GF-D8 (cell line): ENCODE data around the gene OLFML2A.
"Not testable (repeated sequence)": the region's sequence is repeated elsewhere in the genome, so short reads cannot be mapped to it uniquely, and the experiment has no call there.

Experiments
- DNase-seq: peaks from one replicate; lab custom pipeline; 2025; lab: John Stamatoyannopoulos, UW

OLFML2A gene

DNA sequence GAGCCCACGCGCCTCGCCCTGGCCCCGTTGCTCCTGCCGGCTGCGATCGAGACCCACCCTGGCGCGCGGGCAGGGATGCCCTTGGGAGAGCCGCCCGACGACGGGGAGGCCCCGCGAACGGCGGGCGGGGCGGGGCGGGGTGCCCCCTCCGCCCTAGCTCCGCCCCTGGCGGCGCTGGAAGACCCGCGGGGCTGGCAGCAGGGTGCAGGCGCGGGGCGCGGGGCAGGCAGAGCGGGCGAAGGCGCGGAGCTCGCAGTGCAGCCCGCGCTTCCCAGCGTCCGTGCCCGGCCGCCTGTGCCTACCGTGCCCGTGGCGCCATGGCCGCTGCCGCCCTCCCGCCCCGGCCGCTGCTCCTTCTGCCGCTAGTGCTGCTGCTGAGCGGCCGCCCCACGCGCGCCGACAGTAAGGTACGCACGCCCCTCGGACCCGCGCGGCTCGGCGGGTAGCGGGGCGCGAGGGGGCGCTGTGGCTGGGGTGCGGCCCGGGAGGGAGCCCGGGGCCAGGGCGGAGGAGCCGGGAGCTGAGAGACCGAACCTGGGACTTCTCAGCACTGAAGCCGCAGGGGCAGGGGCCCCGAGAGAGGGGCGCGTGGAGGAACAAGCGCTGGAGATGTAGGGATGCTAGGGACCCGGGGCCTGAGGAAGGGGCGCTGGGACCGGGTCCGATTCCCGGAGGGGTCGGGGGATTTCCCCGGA is at the start of gene OLFML2A:
OLFML2A (plus strand) TSS at position 180 of the 695 bp plus-strand sequence; CDS start at position 318, 138 bp downstream.
- no peak for DNase-seq

GRCh38 chr9:124730772-124731171 is 46.2 kb upstream of the OLFML2A start:
- DNase-seq = no peak

DNA sequence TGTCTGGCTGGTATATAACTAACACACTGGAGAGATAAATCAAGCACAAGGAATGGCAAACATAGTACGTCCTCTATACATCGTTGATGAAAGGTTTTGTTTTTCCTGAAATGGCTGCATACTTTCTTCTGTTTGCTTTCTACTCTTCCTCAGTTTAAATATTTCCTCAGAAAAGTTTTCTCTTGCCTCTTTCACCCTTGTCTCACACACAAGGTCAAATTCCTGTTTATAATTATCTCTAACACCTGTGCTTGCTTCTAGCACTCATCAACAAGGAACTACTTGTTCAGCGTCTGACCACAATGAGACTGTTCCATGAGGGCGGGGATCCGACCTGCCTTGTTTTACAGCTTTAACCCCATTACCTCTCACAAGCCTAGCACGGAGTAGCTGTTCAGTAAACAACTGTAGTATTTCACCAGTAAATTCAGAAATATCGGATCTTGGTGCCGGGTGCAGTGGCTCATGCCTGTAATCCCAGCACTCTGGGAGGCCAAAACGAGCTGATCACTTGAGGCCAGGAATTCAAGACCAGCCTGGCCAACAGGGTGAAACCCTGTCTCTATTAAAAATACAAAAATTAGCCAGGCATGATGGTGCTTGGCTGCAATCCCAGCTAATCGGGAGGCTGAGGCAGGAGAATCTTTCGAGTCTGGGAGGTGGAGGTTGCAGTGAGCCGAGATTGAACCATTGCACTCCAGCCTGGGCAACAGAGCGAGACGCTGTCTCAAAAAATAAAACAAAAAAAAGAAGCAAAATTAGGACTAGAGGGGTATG is 42.8 kb upstream of the OLFML2A start:
- DNase-seq = no peak

DNA sequence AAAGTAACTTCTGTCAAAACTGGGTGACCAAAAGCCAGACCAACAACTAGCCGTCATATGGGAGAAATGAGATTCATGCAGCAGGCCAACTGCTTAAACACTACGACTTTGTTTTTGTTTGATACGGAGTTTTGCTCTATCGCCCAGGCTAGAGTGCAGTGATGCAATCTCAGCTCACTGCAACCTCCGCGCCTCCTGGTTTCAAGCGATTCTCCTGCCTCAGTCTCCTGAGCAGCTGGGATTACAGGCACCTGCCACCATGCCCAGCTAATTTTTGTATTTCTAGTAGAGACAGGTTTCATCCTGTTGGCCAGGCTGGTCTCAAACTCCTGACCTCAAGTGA is 42.2 kb upstream of the OLFML2A start:
- DNase-seq = not testable (repeated sequence)

DNA sequence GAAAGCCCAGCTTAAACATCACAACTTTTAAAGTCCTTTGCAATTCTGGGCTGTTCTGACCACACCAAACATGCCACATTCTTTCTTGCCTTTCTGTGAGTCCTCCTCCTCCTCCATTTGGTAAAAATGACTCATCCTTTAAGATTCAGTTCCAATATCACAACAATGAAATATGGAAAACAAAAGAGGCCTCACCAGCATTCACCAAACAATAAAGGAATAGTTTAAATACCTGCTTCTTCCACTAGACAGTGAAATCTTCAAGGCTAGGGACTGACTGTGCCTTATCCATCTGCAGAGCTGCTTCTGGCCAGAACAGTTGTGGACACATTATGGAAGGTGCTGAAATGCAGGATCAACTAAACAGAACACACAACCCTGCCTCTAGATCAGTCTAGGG is 41.8 kb upstream of the OLFML2A start:
- no peak for DNase-seq

DNA sequence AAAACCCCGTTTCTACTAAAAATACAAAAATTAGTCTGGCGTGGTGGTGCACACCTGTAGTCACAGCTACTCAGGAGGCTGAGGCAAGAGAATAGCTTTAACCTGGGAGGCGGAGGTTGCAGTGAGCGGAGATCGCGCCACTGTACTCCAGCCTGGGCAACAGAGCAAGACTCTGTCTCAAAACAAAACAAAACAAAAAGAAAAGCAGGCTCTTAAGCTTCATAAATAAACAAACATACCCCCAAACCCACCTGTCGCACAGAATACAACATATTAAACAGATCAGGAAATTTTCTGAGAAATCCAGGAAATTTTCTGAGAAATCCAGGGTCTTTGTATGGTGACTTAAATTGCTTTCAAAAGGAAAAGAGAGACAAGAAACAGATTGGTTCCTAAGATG is 38.9 kb upstream of the OLFML2A start:
- DNase-seq = not testable (repeated sequence)

DNA sequence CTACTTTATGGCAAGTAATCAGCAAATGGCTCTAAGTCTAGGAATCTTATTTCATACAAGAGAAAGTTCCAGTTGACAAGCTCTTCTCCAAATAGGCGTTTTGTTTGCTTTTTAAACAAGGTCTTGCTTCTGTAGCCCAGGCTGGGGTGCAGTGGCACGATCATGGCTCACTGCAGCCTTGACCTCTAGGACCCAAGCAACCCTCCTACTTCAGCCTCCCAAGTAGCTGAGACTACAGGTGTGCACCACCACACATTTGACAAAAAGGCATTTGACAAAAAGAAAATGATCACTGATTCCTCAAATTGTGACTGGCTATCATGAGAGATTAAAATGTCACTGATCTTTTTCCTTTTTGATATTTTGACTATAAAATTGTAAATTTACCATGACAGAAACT is 37.6 kb upstream of the OLFML2A start:
- no peak for DNase-seq

DNA sequence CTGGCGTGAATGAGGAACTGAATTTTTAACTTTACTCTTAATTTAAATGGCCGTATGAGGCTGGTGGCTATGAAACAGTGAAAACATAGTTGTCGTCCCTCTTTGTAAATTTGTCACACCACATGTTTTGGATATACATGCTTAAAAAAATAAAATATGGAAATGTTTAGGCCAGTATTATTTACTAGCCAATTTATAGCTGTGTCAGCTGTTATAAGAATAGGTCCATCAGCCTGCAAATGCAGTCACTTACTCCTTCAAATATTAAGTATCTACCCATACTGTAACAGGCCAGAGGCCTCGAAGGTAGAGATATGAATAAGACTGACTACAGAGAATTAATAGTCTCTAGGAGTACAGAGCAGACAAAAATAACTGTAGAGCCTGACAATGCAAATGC is 35.8 kb upstream of the OLFML2A start:
- no peak for DNase-seq

- DNase-seq = no peak
Measured at GRCh38 chr9:124741662-124742061, 35.3 kb upstream of the OLFML2A start.

DNA sequence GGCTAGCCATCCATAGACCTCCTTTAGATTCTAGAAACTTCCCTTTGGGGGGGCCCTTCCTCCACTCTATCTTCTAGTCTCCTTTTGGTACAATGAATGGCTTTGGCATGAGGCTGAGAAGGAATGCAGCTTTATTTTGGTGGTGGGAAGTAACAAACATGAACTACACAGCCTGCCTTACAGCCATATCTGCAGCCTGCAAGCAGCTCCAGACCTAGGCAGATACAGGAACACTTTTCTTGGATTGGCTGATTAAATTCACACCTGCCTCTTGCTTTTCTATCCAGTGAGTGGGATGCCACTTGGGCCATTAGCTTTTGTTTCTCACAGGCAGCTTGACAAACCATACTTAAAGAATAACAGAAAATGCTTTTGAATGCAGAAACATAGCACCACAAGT is 34.0 kb upstream of the OLFML2A start:
- no peak for DNase-seq

- no peak for DNase-seq
Measured at GRCh38 chr9:124743686-124744348, 33.1 kb upstream of the OLFML2A start.

DNA sequence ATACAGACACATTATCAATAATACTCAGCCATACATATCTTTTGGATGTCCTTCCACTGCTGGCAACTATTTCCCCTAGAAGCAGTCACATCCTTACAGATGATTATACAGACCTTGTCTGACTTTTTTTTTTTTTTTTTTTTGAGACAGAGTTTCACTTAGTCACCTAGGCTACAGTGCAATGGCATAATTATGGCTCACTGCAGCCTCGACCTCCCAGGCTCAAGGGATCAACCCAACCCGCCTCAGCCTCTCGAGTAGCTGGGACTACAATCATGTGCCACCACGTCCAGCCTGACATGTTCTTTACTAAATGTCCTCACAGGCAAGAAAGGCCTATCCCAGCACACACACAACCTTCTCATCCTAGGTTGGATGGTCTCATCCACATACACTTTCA is 29.9 kb upstream of the OLFML2A start:
- DNase-seq = no peak

GRCh38 chr9:124749284-124749683 is 27.6 kb upstream of the OLFML2A start:
- no peak for DNase-seq

- DNase-seq = no peak
Measured at GRCh38 chr9:124749781-124750180, 27.2 kb upstream of the OLFML2A start.

DNA sequence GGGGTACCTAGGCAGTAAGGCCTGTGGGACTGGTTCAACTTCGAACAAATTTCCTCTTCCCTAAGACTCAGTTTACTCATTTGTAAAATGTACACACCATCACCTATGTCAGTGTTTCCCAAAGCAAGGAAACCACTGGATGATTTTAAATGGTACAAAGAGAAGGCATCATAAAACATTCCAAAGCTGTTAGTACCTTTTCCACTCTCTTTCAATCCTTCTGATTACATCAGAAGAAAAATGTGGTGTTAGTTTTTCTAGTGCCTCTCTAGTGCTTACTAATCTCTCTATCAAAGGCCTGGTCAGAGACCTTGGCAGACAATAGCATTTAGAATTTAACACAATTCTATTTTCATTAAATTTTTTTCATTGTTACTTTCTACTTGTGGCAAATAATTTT is 24.0 kb upstream of the OLFML2A start:
- no peak for DNase-seq

DNA sequence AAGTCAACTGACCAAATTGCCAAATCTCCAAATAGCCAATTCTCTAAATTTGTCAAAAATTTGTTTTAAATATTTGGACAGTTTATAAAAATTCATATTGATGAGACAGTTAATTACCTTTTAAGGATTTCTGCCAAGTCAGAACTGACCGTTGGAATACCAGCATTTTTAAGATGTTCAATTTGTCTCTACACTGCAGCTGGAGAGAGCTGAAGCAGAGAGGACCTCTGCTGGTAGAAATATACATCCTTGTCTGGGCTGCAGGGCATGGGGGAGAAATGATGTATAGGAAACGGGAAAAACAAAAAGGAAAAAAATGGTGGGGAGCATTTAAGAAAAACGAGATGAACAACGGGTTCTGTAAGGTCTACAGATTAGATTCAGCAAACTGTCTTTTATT is 22.6 kb upstream of the OLFML2A start:
- DNase-seq = no peak

DNA sequence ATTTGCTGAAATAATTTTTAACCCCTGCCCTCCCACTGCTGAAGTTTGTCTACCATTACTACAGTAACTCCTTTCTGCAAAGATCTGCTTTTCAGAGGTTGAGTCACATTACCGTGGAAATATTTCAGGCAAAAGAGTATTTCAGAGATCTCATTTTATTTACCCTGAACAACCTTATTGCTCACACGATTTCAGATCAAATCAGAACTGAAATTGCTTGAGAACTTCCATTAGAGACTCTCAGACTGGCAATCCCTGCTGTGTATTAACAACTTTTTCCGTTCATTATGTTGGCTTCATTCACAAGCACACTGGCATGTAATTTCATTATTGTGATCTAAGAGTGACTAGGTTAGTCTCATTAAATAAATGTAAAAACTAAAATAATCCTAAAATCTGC is 21.9 kb upstream of the OLFML2A start:
- no peak for DNase-seq

DNA sequence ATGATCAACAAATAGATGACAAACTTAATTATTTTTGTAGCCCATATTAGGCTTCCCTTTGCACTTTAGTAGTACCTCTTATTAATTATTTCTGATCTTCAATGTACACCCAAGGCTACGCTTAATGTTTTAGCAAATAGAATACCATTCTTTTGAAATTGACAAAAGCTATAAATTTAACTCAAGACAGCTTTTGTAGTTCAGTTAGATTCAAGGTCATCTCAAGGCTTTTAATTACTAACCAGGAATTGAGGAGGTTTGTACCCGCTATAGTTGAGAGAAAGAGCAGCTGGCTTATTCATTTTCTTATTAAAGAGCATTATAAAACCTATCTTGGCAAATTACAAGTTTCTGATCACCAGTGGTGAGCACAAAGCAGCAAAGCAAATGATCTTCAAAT is 20.9 kb upstream of the OLFML2A start:
- no peak for DNase-seq

DNA sequence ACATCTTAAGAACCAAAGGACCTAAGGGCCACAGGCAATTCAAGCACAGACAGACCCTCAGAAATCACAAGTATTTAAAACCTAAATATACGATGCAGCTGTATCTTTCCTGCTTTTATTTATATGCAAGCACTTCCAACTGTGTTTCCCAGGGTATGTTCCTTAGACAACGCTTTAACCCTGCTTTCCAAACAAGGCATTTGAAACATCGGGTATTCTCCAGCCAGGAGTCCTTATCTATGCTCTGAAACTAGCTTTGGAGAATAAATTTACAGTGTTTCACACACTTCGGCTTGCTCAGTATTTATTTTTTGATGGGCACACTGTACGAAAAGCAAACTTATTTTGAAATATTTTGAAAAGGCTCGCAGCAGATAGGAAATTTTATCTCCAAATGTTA is 19.3 kb upstream of the OLFML2A start:
- no peak for DNase-seq

DNA sequence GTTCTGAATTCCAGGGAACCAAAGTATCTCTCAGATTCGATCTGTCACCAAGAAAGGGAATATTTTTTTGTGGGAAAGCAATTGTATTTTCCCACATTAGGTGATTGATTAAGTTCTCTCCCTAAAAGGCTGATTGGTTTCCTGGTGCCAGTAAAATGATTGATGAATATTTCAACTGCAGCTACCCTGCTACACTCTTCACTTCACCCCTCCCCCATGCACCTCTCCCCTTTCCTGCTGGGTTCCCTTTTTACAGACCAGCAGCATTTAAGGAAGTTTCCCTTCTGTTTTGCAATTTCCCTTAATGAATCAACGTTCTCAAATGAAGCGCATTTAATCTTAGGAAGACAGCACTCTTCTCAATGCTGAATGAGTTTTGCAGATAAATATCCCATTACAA is 18.9 kb upstream of the OLFML2A start:
- peak; percentile 85 for DNase-seq

- no peak for DNase-seq
Measured at GRCh38 chr9:124758691-124759090, 18.2 kb upstream of the OLFML2A start.

DNA sequence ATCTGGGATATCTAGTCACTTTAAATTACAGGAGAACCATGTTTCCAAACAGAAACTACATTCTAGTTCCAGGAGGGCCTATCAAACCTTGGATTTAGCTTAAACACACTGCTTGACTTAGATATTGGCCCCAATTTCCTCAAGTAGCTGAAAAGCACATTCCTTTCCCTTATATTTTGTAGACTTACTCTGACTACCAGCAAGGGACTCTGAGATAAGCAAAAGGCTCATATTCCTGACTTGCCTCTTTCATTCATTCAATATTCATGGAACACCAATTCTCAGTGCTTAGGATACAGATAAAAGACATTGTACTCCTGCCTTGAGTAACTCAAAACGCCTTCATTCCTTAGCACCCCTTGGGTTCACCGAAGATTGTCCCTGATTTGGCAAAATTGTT is 17.6 kb upstream of the OLFML2A start:
- no peak for DNase-seq

DNA sequence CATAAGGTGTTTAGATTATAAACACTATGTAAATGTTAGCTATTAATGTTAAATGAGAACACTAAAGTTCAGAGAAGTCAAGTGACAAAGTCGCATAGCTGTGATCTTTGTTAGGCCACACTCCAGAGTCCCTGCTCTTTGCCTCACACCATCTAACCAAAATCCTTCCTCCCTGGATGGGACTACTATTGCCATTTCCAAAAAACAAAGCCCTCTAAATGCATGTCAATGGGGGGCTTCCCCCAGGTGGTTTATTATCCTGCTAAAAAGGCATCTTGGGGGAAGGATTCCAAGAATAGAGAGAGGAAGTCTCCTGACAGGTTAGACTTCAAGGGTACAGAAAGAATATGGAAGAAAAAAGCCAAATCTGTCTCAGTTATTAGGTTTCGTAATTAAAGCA is 16.2 kb upstream of the OLFML2A start:
- DNase-seq = no peak
